PFSK-1 (cell line): Measurements from ENCODE around the gene HDDC2.

Experiments
- FOXP2 ChIP-seq: optimal IDR thresholded peaks from 2 replicates; pipeline ENCODE3; 2011; ENCODE audit warnings: borderline replicate concordance, control low read depth, inconsistent platforms; ENCODE audit not compliant: insufficient read depth; ENCODE audit errors: extremely low read length, extremely low read depth
- POLR2AphosphoS5 ChIP-seq: IDR thresholded peaks from 2 replicates; pipeline ENCODE4 v1.6.1; 2012; ENCODE audit warnings: low read depth, mild to moderate bottlenecking, control low read depth, low read length, moderate library complexity
- SIN3A ChIP-seq: IDR thresholded peaks from 2 replicates; pipeline ENCODE4 v1.6.1; 2012; ENCODE audit warnings: mild to moderate bottlenecking, low read length, moderate library complexity, borderline replicate concordance; ENCODE audit not compliant: insufficient read depth
- TAF1 ChIP-seq: IDR thresholded peaks from 2 replicates; pipeline ENCODE4 v1.6.1; 2012; ENCODE audit warnings: low read length, control low read depth, borderline replicate concordance; ENCODE audit not compliant: insufficient read depth
- TF ChIP-seq, protein P1 (sequence below), 2 experiments: IDR thresholded peaks; 2 replicates each; pipeline versions ENCODE4 v1.6.1 to v1.8.0; 2011 to 2012; ENCODE audit warnings: low read depth in 2 of 2, low read length in 2 of 2, control low read depth in 1 of 2, inconsistent platforms in 1 of 2, mild to moderate bottlenecking in 1 of 2, moderate library complexity in 1 of 2; ENCODE audit not compliant: insufficient read depth in 1 of 2

DNA sequence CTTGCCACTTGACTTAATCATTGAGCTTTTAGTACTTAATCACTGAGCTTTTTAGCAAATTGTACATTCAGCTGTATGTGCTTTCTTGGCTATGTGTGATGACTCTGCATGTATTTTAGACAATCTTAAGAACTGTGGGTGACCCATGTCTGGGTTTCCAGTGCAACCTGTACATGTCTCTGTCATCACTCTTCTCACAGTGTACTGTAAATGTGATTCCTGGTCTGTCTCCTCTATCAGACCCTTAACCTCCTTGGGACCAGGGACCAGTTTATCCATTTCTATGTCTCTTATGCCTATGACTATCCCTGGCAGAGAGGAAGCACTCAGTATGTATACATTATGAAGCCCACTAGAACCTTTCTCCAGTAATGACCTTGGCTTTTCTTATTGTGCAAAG is 36.6 kb upstream of the HDDC2 start:
- TF ChIP-seq TAF1, result no peak
- TF ChIP-seq POLR2AphosphoS5, result no peak
- TF ChIP-seq, protein P1, sequence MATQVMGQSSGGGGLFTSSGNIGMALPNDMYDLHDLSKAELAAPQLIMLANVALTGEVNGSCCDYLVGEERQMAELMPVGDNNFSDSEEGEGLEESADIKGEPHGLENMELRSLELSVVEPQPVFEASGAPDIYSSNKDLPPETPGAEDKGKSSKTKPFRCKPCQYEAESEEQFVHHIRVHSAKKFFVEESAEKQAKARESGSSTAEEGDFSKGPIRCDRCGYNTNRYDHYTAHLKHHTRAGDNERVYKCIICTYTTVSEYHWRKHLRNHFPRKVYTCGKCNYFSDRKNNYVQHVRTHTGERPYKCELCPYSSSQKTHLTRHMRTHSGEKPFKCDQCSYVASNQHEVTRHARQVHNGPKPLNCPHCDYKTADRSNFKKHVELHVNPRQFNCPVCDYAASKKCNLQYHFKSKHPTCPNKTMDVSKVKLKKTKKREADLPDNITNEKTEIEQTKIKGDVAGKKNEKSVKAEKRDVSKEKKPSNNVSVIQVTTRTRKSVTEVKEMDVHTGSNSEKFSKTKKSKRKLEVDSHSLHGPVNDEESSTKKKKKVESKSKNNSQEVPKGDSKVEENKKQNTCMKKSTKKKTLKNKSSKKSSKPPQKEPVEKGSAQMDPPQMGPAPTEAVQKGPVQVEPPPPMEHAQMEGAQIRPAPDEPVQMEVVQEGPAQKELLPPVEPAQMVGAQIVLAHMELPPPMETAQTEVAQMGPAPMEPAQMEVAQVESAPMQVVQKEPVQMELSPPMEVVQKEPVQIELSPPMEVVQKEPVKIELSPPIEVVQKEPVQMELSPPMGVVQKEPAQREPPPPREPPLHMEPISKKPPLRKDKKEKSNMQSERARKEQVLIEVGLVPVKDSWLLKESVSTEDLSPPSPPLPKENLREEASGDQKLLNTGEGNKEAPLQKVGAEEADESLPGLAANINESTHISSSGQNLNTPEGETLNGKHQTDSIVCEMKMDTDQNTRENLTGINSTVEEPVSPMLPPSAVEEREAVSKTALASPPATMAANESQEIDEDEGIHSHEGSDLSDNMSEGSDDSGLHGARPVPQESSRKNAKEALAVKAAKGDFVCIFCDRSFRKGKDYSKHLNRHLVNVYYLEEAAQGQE (IDR thresholded peaks at IDR 0.05; ENCODE audit: insufficient read depth in 1 of 2, low read depth in 2 of 2, low read length in 2 of 2), result no peak
- TF ChIP-seq SIN3A, result no peak
- TF ChIP-seq FOXP2, result no peak
